ENCODE results near the gene FSIP1.

- TF ChIP-seq POLR2A (IDR thresholded peaks at IDR 0.05): no peak
- TF ChIP-seq, protein P1, sequence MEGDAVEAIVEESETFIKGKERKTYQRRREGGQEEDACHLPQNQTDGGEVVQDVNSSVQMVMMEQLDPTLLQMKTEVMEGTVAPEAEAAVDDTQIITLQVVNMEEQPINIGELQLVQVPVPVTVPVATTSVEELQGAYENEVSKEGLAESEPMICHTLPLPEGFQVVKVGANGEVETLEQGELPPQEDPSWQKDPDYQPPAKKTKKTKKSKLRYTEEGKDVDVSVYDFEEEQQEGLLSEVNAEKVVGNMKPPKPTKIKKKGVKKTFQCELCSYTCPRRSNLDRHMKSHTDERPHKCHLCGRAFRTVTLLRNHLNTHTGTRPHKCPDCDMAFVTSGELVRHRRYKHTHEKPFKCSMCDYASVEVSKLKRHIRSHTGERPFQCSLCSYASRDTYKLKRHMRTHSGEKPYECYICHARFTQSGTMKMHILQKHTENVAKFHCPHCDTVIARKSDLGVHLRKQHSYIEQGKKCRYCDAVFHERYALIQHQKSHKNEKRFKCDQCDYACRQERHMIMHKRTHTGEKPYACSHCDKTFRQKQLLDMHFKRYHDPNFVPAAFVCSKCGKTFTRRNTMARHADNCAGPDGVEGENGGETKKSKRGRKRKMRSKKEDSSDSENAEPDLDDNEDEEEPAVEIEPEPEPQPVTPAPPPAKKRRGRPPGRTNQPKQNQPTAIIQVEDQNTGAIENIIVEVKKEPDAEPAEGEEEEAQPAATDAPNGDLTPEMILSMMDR (IDR thresholded peaks at IDR 0.05): no peak
Observed at GRCh38 chr15:39770748-39771689, 11.6 kb downstream of the FSIP1 start.

All from tibial nerve (tissue), 3 donors.